Measurements from ENCODE around the gene ALDH2.
"Not testable (repeated sequence)": the region's sequence is repeated elsewhere in the genome, so short reads cannot be mapped to it uniquely, and the experiment has no call there.

- TF ChIP-seq, protein P1, sequence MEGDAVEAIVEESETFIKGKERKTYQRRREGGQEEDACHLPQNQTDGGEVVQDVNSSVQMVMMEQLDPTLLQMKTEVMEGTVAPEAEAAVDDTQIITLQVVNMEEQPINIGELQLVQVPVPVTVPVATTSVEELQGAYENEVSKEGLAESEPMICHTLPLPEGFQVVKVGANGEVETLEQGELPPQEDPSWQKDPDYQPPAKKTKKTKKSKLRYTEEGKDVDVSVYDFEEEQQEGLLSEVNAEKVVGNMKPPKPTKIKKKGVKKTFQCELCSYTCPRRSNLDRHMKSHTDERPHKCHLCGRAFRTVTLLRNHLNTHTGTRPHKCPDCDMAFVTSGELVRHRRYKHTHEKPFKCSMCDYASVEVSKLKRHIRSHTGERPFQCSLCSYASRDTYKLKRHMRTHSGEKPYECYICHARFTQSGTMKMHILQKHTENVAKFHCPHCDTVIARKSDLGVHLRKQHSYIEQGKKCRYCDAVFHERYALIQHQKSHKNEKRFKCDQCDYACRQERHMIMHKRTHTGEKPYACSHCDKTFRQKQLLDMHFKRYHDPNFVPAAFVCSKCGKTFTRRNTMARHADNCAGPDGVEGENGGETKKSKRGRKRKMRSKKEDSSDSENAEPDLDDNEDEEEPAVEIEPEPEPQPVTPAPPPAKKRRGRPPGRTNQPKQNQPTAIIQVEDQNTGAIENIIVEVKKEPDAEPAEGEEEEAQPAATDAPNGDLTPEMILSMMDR (IDR thresholded peaks at IDR 0.05): not testable (repeated sequence)
- TF ChIP-seq EP300 (IDR thresholded peaks at IDR 0.05); POLR2A (IDR thresholded peaks at IDR 0.05; ENCODE audit: low read depth); POLR2AphosphoS5 (IDR thresholded peaks at IDR 0.05): not testable (repeated sequence)
Measured at GRCh38 chr12:111824312-111824711, 57.6 kb downstream of the ALDH2 start.
